GM23338 (cell line): ENCODE results near the gene TCEAL3. TPM values are rescaled to one million over a fixed set of nuclear protein-coding genes. Genes with fewer than 3 reads are reported as not detected.
"Not testable (repeated sequence)": the region's sequence is repeated elsewhere in the genome, so short reads cannot be mapped to it uniquely, and the experiment has no call there.

Source experiments
- ATAC-seq: fragments of 200-7000 bp; cut with Tn5 transposase; 3 replicates; pipeline ENCODE4 v1.9.1; 2020
- DNase-seq: peaks from one replicate; pipeline ENCODE4 v3.0.0-alpha.2; 2015; ENCODE audit warnings: low spot score
- H2AFZ ChIP-seq: fragments of 200-600 bp; sonication (generic); 2 replicates; pipeline ENCODE4 v1.8.0; 2016; ENCODE audit warnings: antibody characterized with exemption, mild to moderate bottlenecking, moderate library complexity
- H3F3A ChIP-seq: fragments of 200-600 bp; sonication (generic); replicated peaks from 2 replicates; pipeline ENCODE4 v1.8.0; 2017; ENCODE audit warnings: antibody characterized with exemption, mixed run types, low read depth
- H3K27ac ChIP-seq: fragments of 200-600 bp; sonication (generic); 2 replicates; pipeline ENCODE4 v1.6.1; 2016; ENCODE audit warnings: low read depth
- H3K27me3 ChIP-seq: fragments of 200-600 bp; sonication (generic); 2 replicates; pipeline ENCODE4 v1.8.0; 2016; ENCODE audit warnings: mild to moderate bottlenecking, mixed run types, moderate library complexity; ENCODE audit not compliant: insufficient read depth
- H3K36me3 ChIP-seq: fragments of 200-600 bp; sonication (generic); 2 replicates; pipeline ENCODE4 v1.8.0; 2016; ENCODE audit warnings: mild to moderate bottlenecking; ENCODE audit not compliant: insufficient read depth
- H3K4me1 ChIP-seq: fragments of 200-600 bp; sonication (generic); 2 replicates; pipeline ENCODE4 v1.8.0; 2016; ENCODE audit warnings: mild to moderate bottlenecking, moderate library complexity; ENCODE audit not compliant: insufficient read depth
- H3K4me2 ChIP-seq: fragments of 200-600 bp; sonication (generic); 2 replicates; pipeline ENCODE4 v1.7.1; 2017; ENCODE audit warnings: mixed run types
- H3K4me3 ChIP-seq: fragments of 200-600 bp; sonication (generic); 2 replicates; pipeline ENCODE4 v1.6.1; 2016; ENCODE audit warnings: mixed run types
- H3K79me2 ChIP-seq: fragments of 200-600 bp; sonication (generic); replicated peaks from 2 replicates; pipeline ENCODE4 v1.8.0; 2017; ENCODE audit warnings: mild to moderate bottlenecking; ENCODE audit not compliant: insufficient read depth
- H3K9me2 ChIP-seq: fragments of 200-600 bp; sonication (generic); 2 replicates; pipeline ENCODE4 v1.8.0; 2017; ENCODE audit not compliant: insufficient read depth
- H4K20me1 ChIP-seq: fragments of 200-600 bp; sonication (generic); replicated peaks from 2 replicates; pipeline ENCODE4 v1.8.0; 2017; ENCODE audit warnings: mild to moderate bottlenecking; ENCODE audit not compliant: insufficient read depth
- H3K27ac Mint-ChIP-seq: 2 replicates; pipeline ENCODE4 v1.8.0; 2020; ENCODE audit warnings: inconsistent platforms, mild to moderate bottlenecking, moderate library complexity, mixed read lengths
- H3K27me3 Mint-ChIP-seq: 3 replicates; pipeline ENCODE4 v1.8.0; 2022; ENCODE audit warnings: low read depth, mild to moderate bottlenecking, moderate library complexity, mixed read lengths, inconsistent platforms; ENCODE audit not compliant: insufficient read depth, poor library complexity
- H3K36me3 Mint-ChIP-seq: 3 replicates; pipeline ENCODE4 v1.8.0; 2021; ENCODE audit warnings: low read depth, mild to moderate bottlenecking, inconsistent platforms, moderate library complexity, mixed read lengths
- H3K4me1 Mint-ChIP-seq: 3 replicates; pipeline ENCODE4 v1.8.0; 2020; ENCODE audit warnings: mild to moderate bottlenecking, inconsistent platforms, mixed read lengths
- H3K4me3 Mint-ChIP-seq: 3 replicates; pipeline ENCODE4 v1.8.0; 2021; ENCODE audit warnings: moderate library complexity, mild to moderate bottlenecking, inconsistent platforms, mixed read lengths
- H3K9me3 Mint-ChIP-seq: 3 replicates; pipeline ENCODE4 v1.8.0; 2020; ENCODE audit warnings: moderate library complexity, mild to moderate bottlenecking, inconsistent platforms, mixed read lengths
- CREB1 ChIP-seq: fragments of 250-450 bp; sonication (Bioruptor Pico); IDR thresholded peaks from 2 replicates; pipeline ENCODE4 v1.5.0; 2020; ENCODE audit warnings: low read depth, mild to moderate bottlenecking, moderate library complexity
- EZH2phosphoT487 ChIP-seq: fragments of 200-600 bp; sonication (generic); IDR thresholded peaks from one replicate; pipeline ENCODE4 v1.8.1; 2018; ENCODE audit warnings: antibody characterized with exemption; ENCODE audit not compliant: unreplicated experiment
- NANOG ChIP-seq: IDR thresholded peaks from 2 replicates; pipeline ENCODE4 v1.6.1; 2016; ENCODE audit warnings: antibody characterized with exemption, borderline replicate concordance
- POLR2AphosphoS5 ChIP-seq: IDR thresholded peaks from 2 replicates; pipeline ENCODE4 v1.6.1; 2016; ENCODE audit warnings: antibody characterized with exemption, low read depth
- STAT1 ChIP-seq: IDR thresholded peaks from one replicate; pipeline ENCODE4 v1.6.1; 2016; ENCODE audit warnings: antibody characterized with exemption; ENCODE audit not compliant: unreplicated experiment
- ZNF114 ChIP-seq: fragments of 250-450 bp; sonication (Bioruptor Pico); IDR thresholded peaks from 2 replicates; pipeline ENCODE4 v1.5.0; 2020; ENCODE audit warnings: mild to moderate bottlenecking, moderate library complexity
- ZNF462 ChIP-seq: fragments of 250-450 bp; sonication (Bioruptor Pico); IDR thresholded peaks from 2 replicates; pipeline ENCODE4 v1.5.0; 2020; ENCODE audit warnings: mild to moderate bottlenecking, moderate library complexity
- polyA plus RNA-seq: library from polyadenylated mRNA; unstranded; fragments of >200 nt; fragmentation: Nextera tagmentation; extraction: Ambion mirVana; gene quantifications from 2 replicates; pipeline ENCODE4 v1.2.1, GENCODE V29; 2016
- total RNA-seq: library from RNA; depleted of rRNA; stranded (reverse); fragments of >200 nt; shearing (Covaris generic); gene quantifications from 2 replicates; pipeline ENCODE4 v1.2.3, GENCODE V29; 2014
- TF ChIP-seq, protein P1 (sequence below): IDR thresholded peaks from 2 replicates; pipeline ENCODE4 v1.6.1; 2016; ENCODE audit warnings: antibody characterized with exemption
- TF ChIP-seq, protein P2 (sequence below), 2 experiments: fragments of 200-600 bp in 1 of 2; sonication (generic) in 1 of 2; conservative IDR thresholded peaks; 2 replicates each; pipeline versions ENCODE4 v1.5.1 to v1.6.1; 2016 to 2017; ENCODE audit warnings: antibody characterized with exemption in 2 of 2, low read depth in 2 of 2, mild to moderate bottlenecking in 2 of 2, moderate library complexity in 1 of 2

The TCEAL3 gene
- total and polyA plus RNA-seq, 2 experiments from 2014 or later = 5.2 to 31.1 TPM

DNA sequence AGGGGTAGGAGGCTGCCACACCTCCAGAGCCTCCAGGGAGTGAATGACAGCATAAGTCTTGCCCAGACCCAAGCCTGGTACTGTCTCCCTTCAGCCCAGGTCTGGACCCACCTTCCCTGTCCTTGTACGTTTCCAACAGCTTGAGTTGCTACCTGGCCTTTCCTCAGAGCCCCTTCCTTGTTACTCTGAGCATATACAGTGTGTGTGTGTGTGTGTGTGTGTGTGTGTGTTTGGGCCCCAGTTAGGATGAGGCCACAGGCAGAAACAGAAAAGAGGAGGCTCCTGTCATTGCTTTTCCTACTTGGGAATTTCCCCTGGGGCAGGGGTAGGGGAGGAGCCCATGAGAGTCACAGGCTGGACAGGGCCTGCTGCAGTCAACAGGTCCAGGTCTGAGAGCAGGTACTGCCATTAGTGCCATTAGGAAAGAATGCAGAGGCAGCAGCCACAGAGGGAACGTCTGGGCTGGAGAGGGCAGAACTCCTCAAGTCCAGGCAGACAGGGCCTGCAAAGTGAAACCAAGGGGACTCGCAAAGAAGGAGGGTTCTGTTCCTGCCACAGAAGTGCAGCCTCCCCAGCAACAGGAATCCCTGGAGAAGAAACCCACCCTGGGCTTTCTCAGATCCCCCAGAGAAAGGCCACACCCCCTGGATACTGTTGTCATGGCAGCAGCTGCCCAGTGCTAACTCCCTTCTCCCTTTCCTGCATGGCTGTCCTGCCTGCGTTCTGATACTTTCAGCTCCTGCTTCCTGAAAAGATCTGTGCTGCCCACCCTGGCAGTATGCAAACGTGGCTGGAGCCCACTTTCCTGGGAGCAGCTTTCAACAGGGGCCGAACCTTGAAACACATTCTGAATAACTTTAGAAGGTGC lies 30.9 kb downstream of the TCEAL3 start:
- H3K9me3 Mint-ChIP-seq, H2AFZ ChIP-seq, H3K27ac ChIP-seq, H3K4me2 ChIP-seq, H3K79me2 ChIP-seq, H3K27me3 ChIP-seq, H3K9me2 ChIP-seq, H3F3A ChIP-seq, H3K36me3 ChIP-seq, H4K20me1 ChIP-seq, H3K36me3 Mint-ChIP-seq, H3K27ac Mint-ChIP-seq, H3K4me1 ChIP-seq, H3K4me1 Mint-ChIP-seq, H3K27me3 Mint-ChIP-seq, H3K4me3 Mint-ChIP-seq: not testable (repeated sequence)
- DNase-seq (peak; percentile 71), ATAC-seq (peak; percentile 91)
- H3K4me3 ChIP-seq = 0 out of 2 replicates have a peak overlapping the region, but pooled peaks have one; percentile 6

- Histone ChIP-seq H3K79me2 (no peaks in the 10 kb centered on the region), H3K9me2 (no peaks in the 10 kb centered on the region), H3K4me1 (no peaks in the 10 kb centered on the region; the same call in 1 of the 2 replicates), H2AFZ (no peak overlapping the region), H3K27me3 (no peaks in the 10 kb centered on the region), H3K36me3 (no peaks in the 10 kb centered on the region), H4K20me1 (no peaks in the 10 kb centered on the region), H3K4me2 (no peak overlapping the region), H3K4me3 (no peak overlapping the region), H3F3A (no peaks in the 10 kb centered on the region), H3K27ac (no peak overlapping the region)
- Mint-ChIP-seq H3K27ac (no peak overlapping the region), H3K36me3 (no peaks in the 10 kb centered on the region), H3K27me3 (no peaks in the 10 kb centered on the region), H3K4me1 (no peaks in the 10 kb centered on the region; the same call in 2 of the 3 replicates), H3K4me3 (no peak overlapping the region), H3K9me3 (no peaks in the 10 kb centered on the region)
- DNase-seq (no peak), ATAC-seq (no peak)
- TF ChIP-seq CREB1 (CRISPR knock-in tag) (no peak), EZH2phosphoT487 (no peak), ZNF462 (no peak), ZNF114 (no peak), POLR2AphosphoS5 (no peak), NANOG (no peak), STAT1 (no peak)
- TF ChIP-seq, protein P1, sequence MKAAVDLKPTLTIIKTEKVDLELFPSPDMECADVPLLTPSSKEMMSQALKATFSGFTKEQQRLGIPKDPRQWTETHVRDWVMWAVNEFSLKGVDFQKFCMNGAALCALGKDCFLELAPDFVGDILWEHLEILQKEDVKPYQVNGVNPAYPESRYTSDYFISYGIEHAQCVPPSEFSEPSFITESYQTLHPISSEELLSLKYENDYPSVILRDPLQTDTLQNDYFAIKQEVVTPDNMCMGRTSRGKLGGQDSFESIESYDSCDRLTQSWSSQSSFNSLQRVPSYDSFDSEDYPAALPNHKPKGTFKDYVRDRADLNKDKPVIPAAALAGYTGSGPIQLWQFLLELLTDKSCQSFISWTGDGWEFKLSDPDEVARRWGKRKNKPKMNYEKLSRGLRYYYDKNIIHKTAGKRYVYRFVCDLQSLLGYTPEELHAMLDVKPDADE = no peak
- TF ChIP-seq, protein P2, sequence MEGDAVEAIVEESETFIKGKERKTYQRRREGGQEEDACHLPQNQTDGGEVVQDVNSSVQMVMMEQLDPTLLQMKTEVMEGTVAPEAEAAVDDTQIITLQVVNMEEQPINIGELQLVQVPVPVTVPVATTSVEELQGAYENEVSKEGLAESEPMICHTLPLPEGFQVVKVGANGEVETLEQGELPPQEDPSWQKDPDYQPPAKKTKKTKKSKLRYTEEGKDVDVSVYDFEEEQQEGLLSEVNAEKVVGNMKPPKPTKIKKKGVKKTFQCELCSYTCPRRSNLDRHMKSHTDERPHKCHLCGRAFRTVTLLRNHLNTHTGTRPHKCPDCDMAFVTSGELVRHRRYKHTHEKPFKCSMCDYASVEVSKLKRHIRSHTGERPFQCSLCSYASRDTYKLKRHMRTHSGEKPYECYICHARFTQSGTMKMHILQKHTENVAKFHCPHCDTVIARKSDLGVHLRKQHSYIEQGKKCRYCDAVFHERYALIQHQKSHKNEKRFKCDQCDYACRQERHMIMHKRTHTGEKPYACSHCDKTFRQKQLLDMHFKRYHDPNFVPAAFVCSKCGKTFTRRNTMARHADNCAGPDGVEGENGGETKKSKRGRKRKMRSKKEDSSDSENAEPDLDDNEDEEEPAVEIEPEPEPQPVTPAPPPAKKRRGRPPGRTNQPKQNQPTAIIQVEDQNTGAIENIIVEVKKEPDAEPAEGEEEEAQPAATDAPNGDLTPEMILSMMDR (conservative IDR thresholded peaks at IDR 0.05; ENCODE audit: low read depth in 2 of 2) = no peak
These were observed 32.8 kb downstream of the TCEAL3 start for GRCh38 chrX:103640401-103641155.
